Measurements from ENCODE around the gene C1orf198. TPM values are rescaled to one million over a fixed set of nuclear protein-coding genes. Genes with fewer than 3 reads are reported as not detected.

Gene C1orf198
- total RNA-seq, 2 donors from 2014 or later: 166 to 273 TPM

- no peak for DNase-seq (ENCODE audit: low spot score)
- no peak for TF ChIP-seq CTCF (IDR thresholded peaks at IDR 0.05)
- Histone ChIP-seq H3K9me3 (no peaks in the 10 kb centered on the region), H3K36me3 (peaks cover 44% of the 10 kb centered on the region), H3K27me3 (replicated peaks; ENCODE audit: insufficient read depth) (no peaks in the 10 kb centered on the region), H3K4me3 (no peak overlapping the region), H3K4me1 (ENCODE audit: control insufficient read depth in 1 of 2, low read depth in 2 of 2) (peaks cover 18 to 50% of the 10 kb centered on the region in 2 donors), H3K27ac (peak overlapping the region in 1 of 2 donors; percentile 54)
- no peak for ATAC-seq (ENCODE audit: insufficient number of reproducible peaks, low FRiP score, low read depth)
These were observed 29.1 kb downstream of the C1orf198 start for GRCh38 chr1:230839173-230839572.

GRCh38 chr1:230836793-230837192 lies 31.5 kb downstream of the C1orf198 start:
- no peak for TF ChIP-seq CTCF (IDR thresholded peaks at IDR 0.05)

GRCh38 chr1:230836347-230836746 lies 32.0 kb downstream of the C1orf198 start:
- no peak for TF ChIP-seq CTCF (IDR thresholded peaks at IDR 0.05)
- H3K27me3 ChIP-seq (replicated peaks; ENCODE audit: insufficient read depth): no peaks in the 10 kb centered on the region
- no peak overlapping the region for H3K4me3 ChIP-seq
- DNase-seq (ENCODE audit: low spot score) (no peak), ATAC-seq (ENCODE audit: insufficient number of reproducible peaks, low FRiP score, low read depth) (no peak)
- H3K36me3 ChIP-seq: peaks cover 25% of the 10 kb centered on the region
- no peaks in the 10 kb centered on the region for H3K9me3 ChIP-seq
- no peak overlapping the region for H3K27ac ChIP-seq
- H3K4me1 ChIP-seq (ENCODE audit: control insufficient read depth in 1 of 2, low read depth in 2 of 2): peaks cover 23 to 67% of the 10 kb centered on the region in 2 donors

More at GRCh38 chr1:230836793-230837192, 31.5 kb downstream of the C1orf198 start:
- Histone ChIP-seq H3K36me3 (peaks cover 29% of the 10 kb centered on the region), H3K27me3 (replicated peaks; ENCODE audit: insufficient read depth) (no peaks in the 10 kb centered on the region), H3K27ac (peak overlapping the region in 1 of 2 donors; percentile 15), H3K4me3 (no peak overlapping the region), H3K4me1 (ENCODE audit: control insufficient read depth in 1 of 2, low read depth in 2 of 2) (peaks cover 25 to 67% of the 10 kb centered on the region in 2 donors), H3K9me3 (no peaks in the 10 kb centered on the region)
- DNase-seq (ENCODE audit: low spot score) (no peak), ATAC-seq (ENCODE audit: insufficient number of reproducible peaks, low FRiP score, low read depth) (no peak)

- peaks cover 17 to 56% of the 10 kb centered on the region in 2 donors for H3K4me1 ChIP-seq (ENCODE audit: control insufficient read depth in 1 of 2, low read depth in 2 of 2)
- H3K4me3 ChIP-seq: no peak overlapping the region
- no peak for TF ChIP-seq CTCF (IDR thresholded peaks at IDR 0.05)
- ATAC-seq (ENCODE audit: insufficient number of reproducible peaks, low FRiP score, low read depth) (no peak), DNase-seq (ENCODE audit: low spot score) (no peak)
- peak overlapping the region in 1 of 2 donors; percentile 23 for H3K27ac ChIP-seq
- H3K36me3 ChIP-seq: peaks cover 21% of the 10 kb centered on the region
- no peaks in the 10 kb centered on the region for H3K27me3 ChIP-seq (replicated peaks; ENCODE audit: insufficient read depth)
- no peaks in the 10 kb centered on the region for H3K9me3 ChIP-seq
These were observed 34.0 kb downstream of the C1orf198 start for GRCh38 chr1:230834292-230834691.

- H3K9me3 ChIP-seq: no peaks in the 10 kb centered on the region
- H3K4me3 ChIP-seq: no peak overlapping the region
- H3K36me3 ChIP-seq: peaks cover 16% of the 10 kb centered on the region
- ATAC-seq (ENCODE audit: insufficient number of reproducible peaks, low FRiP score, low read depth) (no peak), DNase-seq (ENCODE audit: low spot score) (no peak)
- no peaks in the 10 kb centered on the region for H3K27me3 ChIP-seq (replicated peaks; ENCODE audit: insufficient read depth)
- no peak overlapping the region for H3K27ac ChIP-seq
- peaks cover 17 to 55% of the 10 kb centered on the region in 2 donors for H3K4me1 ChIP-seq (ENCODE audit: control insufficient read depth in 1 of 2, low read depth in 2 of 2)
- no peak for TF ChIP-seq CTCF (IDR thresholded peaks at IDR 0.05)
These were observed 34.8 kb downstream of the C1orf198 start for GRCh38 chr1:230833511-230833910.

Measured in thoracic aorta (tissue), 2 donors.